Naive B cell (primary cell): Measurements from ENCODE around the gene MCTP1. TPM values are rescaled to one million over a fixed set of nuclear protein-coding genes. Genes with fewer than 3 reads are reported as not detected.

ENCODE experiments used
- ATAC-seq, 2 donors: fragments of 150-1000 bp; cut with Tn5 transposase; 2 replicates each; pipeline ENCODE4 v1.10.0; 2021; ENCODE audit warnings: low read depth in 2 of 2, mild to moderate bottlenecking in 2 of 2, moderate library complexity in 2 of 2
- DNase-seq: peaks from one replicate; pipeline ENCODE4 v3.0.0; 2022
- H3K27ac Mint-ChIP-seq, 6 donors: one replicate each; pipeline ENCODE4 v1.8.0; 2020 to 2022; ENCODE audit warnings: mild to moderate bottlenecking in 6 of 6, mixed read lengths in 6 of 6, moderate library complexity in 5 of 6, inconsistent platforms in 2 of 6
- H3K27me3 Mint-ChIP-seq, 3 donors: one replicate each; pipeline ENCODE4 v1.8.0; 2021 to 2022; ENCODE audit warnings: mixed read lengths in 3 of 3, mild to moderate bottlenecking in 1 of 3
- H3K36me3 Mint-ChIP-seq, 2 donors: one replicate each; pipeline ENCODE4 v1.8.0; 2020 to 2022; ENCODE audit warnings: mixed read lengths in 2 of 2, inconsistent platforms in 1 of 2, mild to moderate bottlenecking in 1 of 2
- H3K4me1 Mint-ChIP-seq, 3 donors: one replicate each; pipeline ENCODE4 v1.8.0; 2020 to 2022; ENCODE audit warnings: mixed read lengths in 3 of 3, inconsistent platforms in 1 of 3, mild to moderate bottlenecking in 1 of 3, moderate library complexity in 1 of 3
- H3K4me3 Mint-ChIP-seq, 8 donors: one replicate each; pipeline ENCODE4 v1.8.0; 2020 to 2022; ENCODE audit warnings: mild to moderate bottlenecking in 8 of 8, mixed read lengths in 8 of 8, moderate library complexity in 8 of 8, inconsistent platforms in 2 of 8
- H3K9me3 Mint-ChIP-seq, 7 donors: one replicate each; pipeline ENCODE4 v1.8.0; 2020 to 2022; ENCODE audit warnings: mixed read lengths in 7 of 7, mild to moderate bottlenecking in 5 of 7, inconsistent platforms in 2 of 7, moderate library complexity in 1 of 7
- polyA plus RNA-seq, 6 donors: library from polyadenylated mRNA; unstranded; fragments of 300-500 nt; fragmentation: Illumina TruSeq; gene quantifications; one replicate each; pipeline ENCODE4 v1.2.3, GENCODE V29; 2021; ENCODE audit warnings: low read depth in 6 of 6

MCTP1 gene
- polyA plus RNA-seq, 6 donors from 2014 or later = 0.39 to 2.3 (median 0.81) TPM

GRCh38 chr5:94784536-94785505 is 500.1 kb downstream of the MCTP1 start:
- peaks cover 0 to 1% (median 0%) of the 10 kb centered on the region in 7 donors for H3K9me3 Mint-ChIP-seq
- no peaks in the 10 kb centered on the region for H3K36me3 Mint-ChIP-seq
- H3K27ac Mint-ChIP-seq = no peak overlapping the region
- ATAC-seq (no peak), DNase-seq (no peak)
- H3K4me3 Mint-ChIP-seq = no peak overlapping the region
- no peaks in the 10 kb centered on the region for H3K4me1 Mint-ChIP-seq
- H3K27me3 Mint-ChIP-seq = no peaks in the 10 kb centered on the region

GRCh38 chr5:94782383-94782782 is 502.5 kb downstream of the MCTP1 start:
- Mint-ChIP-seq H3K27ac (no peak overlapping the region), H3K4me3 (no peak overlapping the region), H3K4me1 (no peaks in the 10 kb centered on the region), H3K27me3 (peaks cover 0 to 4% (median 0%) of the 10 kb centered on the region in 3 donors), H3K9me3 (no peaks in the 10 kb centered on the region), H3K36me3 (no peaks in the 10 kb centered on the region)
- DNase-seq (no peak), ATAC-seq (no peak)

- H3K4me3 Mint-ChIP-seq = no peak overlapping the region
- no peaks in the 10 kb centered on the region for H3K4me1 Mint-ChIP-seq
- no peak for ATAC-seq
- H3K27ac Mint-ChIP-seq = no peak overlapping the region
- H3K36me3 Mint-ChIP-seq = no peaks in the 10 kb centered on the region
- no peak for DNase-seq
- peaks cover 0 to 4% (median 0%) of the 10 kb centered on the region in 3 donors for H3K27me3 Mint-ChIP-seq
- H3K9me3 Mint-ChIP-seq = peaks cover 0 to 2% (median 0%) of the 10 kb centered on the region in 7 donors
Measured at GRCh38 chr5:94779684-94780083, 505.2 kb downstream of the MCTP1 start.

GRCh38 chr5:94778732-94779131 is 506.2 kb downstream of the MCTP1 start:
- H3K4me1 Mint-ChIP-seq = no peaks in the 10 kb centered on the region
- no peak for DNase-seq
- H3K27me3 Mint-ChIP-seq = peaks cover 0 to 4% (median 0%) of the 10 kb centered on the region in 3 donors
- no peak overlapping the region for H3K4me3 Mint-ChIP-seq
- no peak overlapping the region for H3K27ac Mint-ChIP-seq
- peaks cover 0 to 4% (median 0%) of the 10 kb centered on the region in 7 donors for H3K9me3 Mint-ChIP-seq
- H3K36me3 Mint-ChIP-seq = no peaks in the 10 kb centered on the region
- ATAC-seq = no peak

- peaks cover 0 to 8% (median 3%) of the 10 kb centered on the region in 7 donors for H3K9me3 Mint-ChIP-seq
- DNase-seq (no peak), ATAC-seq (no peak)
- peak overlapping the region in 1 of 8 donors; percentile 18 for H3K4me3 Mint-ChIP-seq
- H3K4me1 Mint-ChIP-seq = no peaks in the 10 kb centered on the region
- H3K27ac Mint-ChIP-seq = no peak overlapping the region
- peaks cover 0 to 4% (median 0%) of the 10 kb centered on the region in 3 donors for H3K27me3 Mint-ChIP-seq
- no peaks in the 10 kb centered on the region for H3K36me3 Mint-ChIP-seq
Measured at GRCh38 chr5:94778299-94778698, 506.6 kb downstream of the MCTP1 start.

GRCh38 chr5:94777056-94777880 is 507.6 kb downstream of the MCTP1 start:
- Mint-ChIP-seq H3K4me1 (no peaks in the 10 kb centered on the region), H3K36me3 (no peaks in the 10 kb centered on the region), H3K4me3 (no peak overlapping the region), H3K9me3 (peaks cover 0 to 8% (median 4%) of the 10 kb centered on the region in 7 donors), H3K27ac (no peak overlapping the region), H3K27me3 (peaks cover 0 to 4% (median 0%) of the 10 kb centered on the region in 3 donors)
- DNase-seq (no peak), ATAC-seq (no peak)

- Mint-ChIP-seq H3K4me3 (peak overlapping the region in 1 of 8 donors; percentile 13), H3K9me3 (peaks cover 0 to 8% (median 4%) of the 10 kb centered on the region in 7 donors), H3K36me3 (no peaks in the 10 kb centered on the region), H3K27ac (no peak overlapping the region), H3K4me1 (no peaks in the 10 kb centered on the region), H3K27me3 (peaks cover 0 to 4% (median 0%) of the 10 kb centered on the region in 3 donors)
- no peak for DNase-seq
- ATAC-seq = no peak
Measured at GRCh38 chr5:94776167-94776566, 508.7 kb downstream of the MCTP1 start.

GRCh38 chr5:94775088-94775487 is 509.8 kb downstream of the MCTP1 start:
- no peak for DNase-seq
- Mint-ChIP-seq H3K36me3 (no peaks in the 10 kb centered on the region), H3K27me3 (peaks cover 0 to 4% (median 0%) of the 10 kb centered on the region in 3 donors), H3K4me1 (no peaks in the 10 kb centered on the region), H3K4me3 (no peak overlapping the region), H3K9me3 (peaks cover 0 to 8% (median 4%) of the 10 kb centered on the region in 7 donors), H3K27ac (no peak overlapping the region)
- ATAC-seq = no peak

- H3K27ac Mint-ChIP-seq = no peak overlapping the region
- H3K36me3 Mint-ChIP-seq = no peaks in the 10 kb centered on the region
- no peaks in the 10 kb centered on the region for H3K27me3 Mint-ChIP-seq
- no peaks in the 10 kb centered on the region for H3K4me1 Mint-ChIP-seq
- no peak for DNase-seq
- no peak overlapping the region for H3K4me3 Mint-ChIP-seq
- peaks cover 0 to 8% (median 4%) of the 10 kb centered on the region in 7 donors for H3K9me3 Mint-ChIP-seq
- no peak for ATAC-seq
Measured at GRCh38 chr5:94771742-94772141, 513.2 kb downstream of the MCTP1 start.

GRCh38 chr5:94769996-94770395 is 514.9 kb downstream of the MCTP1 start:
- Mint-ChIP-seq H3K36me3 (peaks cover 0 to 6% of the 10 kb centered on the region in 2 donors), H3K4me3 (no peak overlapping the region), H3K4me1 (no peaks in the 10 kb centered on the region), H3K9me3 (peaks cover 4 to 12% (median 4%) of the 10 kb centered on the region in 7 donors), H3K27ac (peak overlapping the region in 1 of 6 donors; percentile 22), H3K27me3 (no peaks in the 10 kb centered on the region)
- ATAC-seq (no peak), DNase-seq (no peak)

GRCh38 chr5:94761786-94762185 is 523.1 kb downstream of the MCTP1 start:
- Mint-ChIP-seq H3K27me3 (peaks cover 0 to 6% (median 0%) of the 10 kb centered on the region in 3 donors), H3K9me3 (peaks cover 4 to 18% (median 5%) of the 10 kb centered on the region in 7 donors), H3K36me3 (peaks cover 0 to 8% of the 10 kb centered on the region in 2 donors), H3K4me3 (no peak overlapping the region), H3K4me1 (no peaks in the 10 kb centered on the region), H3K27ac (no peak overlapping the region)
- ATAC-seq = no peak
- no peak for DNase-seq

GRCh38 chr5:94761055-94761454 is 523.8 kb downstream of the MCTP1 start:
- H3K9me3 Mint-ChIP-seq = peaks cover 4 to 18% (median 5%) of the 10 kb centered on the region in 7 donors
- ATAC-seq (no peak), DNase-seq (no peak)
- H3K36me3 Mint-ChIP-seq = peaks cover 0 to 8% of the 10 kb centered on the region in 2 donors
- peaks cover 0 to 6% (median 0%) of the 10 kb centered on the region in 3 donors for H3K27me3 Mint-ChIP-seq
- H3K4me3 Mint-ChIP-seq = no peak overlapping the region
- no peak overlapping the region for H3K27ac Mint-ChIP-seq
- H3K4me1 Mint-ChIP-seq = no peaks in the 10 kb centered on the region

- Mint-ChIP-seq H3K27ac (no peak overlapping the region), H3K27me3 (peaks cover 0 to 6% (median 0%) of the 10 kb centered on the region in 3 donors), H3K4me3 (no peak overlapping the region), H3K4me1 (no peaks in the 10 kb centered on the region), H3K36me3 (peaks cover 0 to 2% of the 10 kb centered on the region in 2 donors), H3K9me3 (peaks cover 0 to 13% (median 4%) of the 10 kb centered on the region in 7 donors)
- ATAC-seq = no peak
- no peak for DNase-seq
Measured at GRCh38 chr5:94759961-94760360, 524.9 kb downstream of the MCTP1 start.
